Right lobe of liver (tissue), 4 donors: Measurements from ENCODE around the gene RLF.

ENCODE experiments used
- CTCF ChIP-seq, 4 donors: fragments of 200-600 bp in 3 of 4; fragments of 450-650 bp in 1 of 4; IDR thresholded peaks; one replicate each; pipeline versions ENCODE4 v1.5.1 to v1.8.0; 2016 to 2022; ENCODE audit warnings: antibody characterized with exemption in 4 of 4, mild to moderate bottlenecking in 2 of 4
- POLR2A ChIP-seq: fragments of 450-650 bp; IDR thresholded peaks from one replicate; pipeline ENCODE4 v1.6.1; 2017; ENCODE audit warnings: antibody characterized with exemption, mild to moderate bottlenecking
- donor health status: DM: no; HTN: no; CAD: no.
- donor health status: DM: no; HTN: no; CAD: no.
- donor health status: DM: no; HTN: yes; CAD: no.

- TF ChIP-seq CTCF (IDR thresholded peaks at IDR 0.05) (no peak), POLR2A (no peak)
Measured at GRCh38 chr1:40187399-40187798, 26.2 kb downstream of the RLF start.
